Measurements from ENCODE around the gene SERPINA12.
"Not testable (repeated sequence)": the region's sequence is repeated elsewhere in the genome, so short reads cannot be mapped to it uniquely, and the experiment has no call there.

SERPINA12 gene

DNA sequence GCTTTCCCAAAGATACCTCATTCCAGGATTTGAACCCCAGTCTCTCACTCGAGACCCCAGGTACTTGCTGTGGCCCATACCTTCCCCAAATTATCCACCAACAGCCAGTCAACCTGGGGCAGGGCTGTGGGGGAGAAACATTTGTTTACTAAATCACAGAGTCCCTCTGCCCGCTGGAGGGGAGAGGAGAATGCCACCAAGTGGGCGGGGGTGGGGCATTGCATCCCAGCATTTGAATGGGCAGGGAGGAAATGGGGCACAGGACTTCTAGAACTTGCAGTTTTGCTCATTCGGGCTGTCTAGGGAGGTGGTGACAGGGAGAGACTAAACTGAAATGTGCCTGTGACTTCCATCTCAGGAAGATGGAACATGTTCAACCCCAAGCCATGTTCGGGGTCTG lies 22.4 kb downstream of the SERPINA12 start:
- DNase-seq, result no peak

DNA sequence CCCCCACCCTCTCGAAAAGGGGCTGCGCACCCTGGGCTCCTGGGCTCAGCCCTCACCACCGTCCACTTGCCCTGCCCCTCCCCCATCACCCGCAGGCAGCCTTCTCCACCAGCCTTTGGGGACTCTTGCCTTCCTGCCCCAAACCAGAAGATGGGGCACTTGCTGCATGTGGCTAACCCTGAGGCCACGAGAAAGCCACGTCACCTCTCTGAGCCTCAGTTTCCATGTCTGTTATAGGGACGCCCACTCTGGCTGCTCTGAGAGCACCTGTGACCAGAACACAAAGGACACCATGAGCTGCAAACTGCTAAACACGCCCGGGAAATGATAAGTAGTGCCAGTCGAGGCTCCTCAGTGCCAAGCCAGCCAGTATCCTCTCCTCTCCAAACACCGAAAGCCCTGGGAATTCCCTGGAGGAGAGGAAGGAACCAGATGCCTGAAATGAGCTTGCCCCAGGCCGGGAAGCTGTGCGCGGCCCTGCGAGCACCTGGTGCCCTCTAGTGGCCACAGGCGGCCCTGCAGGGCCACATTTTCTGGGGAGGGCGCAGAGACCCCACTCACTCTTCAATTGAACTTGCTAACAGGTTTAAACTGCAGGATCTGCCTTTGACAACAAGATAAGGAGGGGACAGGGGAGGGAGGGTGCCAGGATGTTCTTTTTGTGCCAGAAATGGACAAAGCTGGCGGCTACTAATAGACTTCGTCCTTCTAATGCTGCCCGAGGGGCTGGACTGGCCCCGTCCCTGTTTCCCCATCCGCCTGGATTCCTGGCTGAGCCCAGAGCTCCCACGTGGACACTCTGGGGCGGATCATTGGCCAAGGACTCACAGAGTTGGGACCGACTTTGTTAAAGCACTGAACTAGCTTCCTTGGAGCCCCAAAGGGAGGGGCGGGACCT lies 23.1 kb downstream of the SERPINA12 start:
- DNase-seq, result peak; percentile 54

DNA sequence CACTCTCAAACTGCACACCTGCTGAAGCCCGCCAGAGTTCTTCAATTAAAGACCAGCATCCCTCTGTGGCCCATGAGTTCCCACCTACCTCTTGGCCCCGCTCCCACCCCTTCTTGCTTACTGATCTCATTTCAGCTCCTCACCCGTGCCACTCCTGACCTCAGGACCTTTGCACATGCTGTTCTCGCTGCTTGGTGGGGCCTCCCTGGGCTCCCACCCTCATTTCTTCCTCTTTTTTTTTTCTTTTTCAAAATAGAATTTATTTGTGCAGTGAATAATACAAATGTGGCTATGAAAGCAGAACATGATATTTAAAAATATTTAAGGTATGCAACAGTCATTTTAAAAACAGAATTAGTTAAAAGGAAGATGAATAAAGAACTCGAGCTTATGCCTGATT lies 24.8 kb downstream of the SERPINA12 start:
- no peak for DNase-seq

DNA sequence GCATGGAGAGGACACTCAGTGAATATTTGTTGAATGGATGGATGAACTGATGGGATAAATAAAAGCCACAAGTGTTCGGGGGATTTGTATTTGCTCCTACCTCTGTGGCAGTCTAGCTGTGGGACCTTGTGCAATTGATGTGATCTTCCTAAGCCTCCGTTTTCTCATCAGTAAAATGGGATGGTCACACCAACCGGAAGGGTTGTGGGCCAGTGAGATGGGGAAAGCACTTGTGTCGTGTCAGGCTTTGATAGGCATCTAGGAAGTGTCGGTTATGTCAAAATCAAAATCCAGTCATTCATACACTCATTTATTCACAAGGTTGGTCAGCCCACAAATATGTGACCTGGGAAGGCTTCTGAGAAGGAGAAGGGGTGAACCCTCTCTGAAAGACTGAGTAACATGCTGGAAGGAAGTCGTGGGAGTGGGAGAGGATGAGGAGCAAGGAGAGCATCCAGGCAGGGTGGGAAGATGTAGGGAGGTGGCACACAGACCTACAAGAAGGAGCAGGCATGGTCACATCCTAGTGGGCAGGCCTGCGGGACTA lies 25.5 kb downstream of the SERPINA12 start:
- DNase-seq, result no peak

DNA sequence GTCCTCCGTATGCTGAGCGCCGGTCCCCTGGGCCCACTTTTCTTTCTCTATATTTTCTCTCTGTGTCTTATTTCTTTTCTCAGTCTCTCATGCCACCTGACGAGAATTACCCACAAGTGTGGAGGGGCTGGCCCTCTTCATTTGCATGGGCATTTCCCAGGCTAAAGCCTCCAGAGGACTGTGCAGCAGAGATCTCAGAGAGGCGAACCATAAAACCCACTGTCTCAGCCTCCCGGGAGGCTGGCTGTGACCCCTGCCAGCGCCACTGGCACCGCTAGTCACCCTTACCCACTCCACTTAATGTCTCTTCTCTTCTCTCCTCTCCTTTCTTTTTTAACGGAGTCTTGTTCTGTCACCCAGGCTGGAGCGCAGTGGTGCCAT lies 26.2 kb downstream of the SERPINA12 start:
- no peak for DNase-seq

DNA sequence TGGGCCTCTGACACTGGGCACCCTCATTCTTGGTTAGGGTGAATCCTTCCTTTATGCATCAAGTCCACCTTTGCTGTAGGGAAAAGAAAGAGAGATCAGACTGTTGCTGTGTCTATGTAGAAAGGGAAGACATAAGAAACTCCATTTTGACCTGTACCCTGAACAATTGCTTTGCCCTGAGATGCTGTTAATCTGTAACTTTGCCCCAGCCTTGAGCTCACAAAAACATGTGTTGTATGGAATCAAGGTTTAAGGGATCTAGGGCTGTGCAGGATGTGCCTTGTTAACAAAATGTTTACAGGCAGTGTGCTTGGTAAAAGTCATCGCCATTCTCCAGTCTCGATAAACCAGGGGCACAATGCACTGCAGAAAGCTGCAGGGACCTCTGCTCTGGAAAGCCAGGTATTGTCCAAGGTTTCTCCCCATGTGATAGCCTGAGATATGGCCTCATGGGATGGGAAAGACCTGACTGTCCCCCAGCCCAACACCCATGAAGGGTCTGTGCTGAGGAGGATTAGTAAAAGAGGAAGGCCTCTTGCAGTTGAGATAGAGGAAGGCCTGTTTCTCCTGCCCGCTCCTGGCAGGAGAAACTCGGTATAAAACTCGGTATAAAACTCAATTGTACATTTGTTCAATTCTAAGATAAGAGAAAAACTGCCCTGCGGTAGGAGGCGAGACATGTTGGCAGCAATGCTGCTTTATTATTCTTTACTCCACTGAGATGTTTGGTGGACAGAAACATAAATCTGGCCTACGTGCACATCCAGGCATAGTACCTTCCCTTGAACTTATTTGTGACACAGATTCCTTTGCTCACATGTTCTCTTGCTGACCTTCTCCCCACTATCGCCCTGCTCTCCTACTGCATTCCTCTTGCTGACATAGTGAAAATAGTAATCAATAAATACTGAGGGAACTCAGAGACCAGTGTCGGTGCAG lies 26.9 kb downstream of the SERPINA12 start:
- DNase-seq, result not testable (repeated sequence)

DNA sequence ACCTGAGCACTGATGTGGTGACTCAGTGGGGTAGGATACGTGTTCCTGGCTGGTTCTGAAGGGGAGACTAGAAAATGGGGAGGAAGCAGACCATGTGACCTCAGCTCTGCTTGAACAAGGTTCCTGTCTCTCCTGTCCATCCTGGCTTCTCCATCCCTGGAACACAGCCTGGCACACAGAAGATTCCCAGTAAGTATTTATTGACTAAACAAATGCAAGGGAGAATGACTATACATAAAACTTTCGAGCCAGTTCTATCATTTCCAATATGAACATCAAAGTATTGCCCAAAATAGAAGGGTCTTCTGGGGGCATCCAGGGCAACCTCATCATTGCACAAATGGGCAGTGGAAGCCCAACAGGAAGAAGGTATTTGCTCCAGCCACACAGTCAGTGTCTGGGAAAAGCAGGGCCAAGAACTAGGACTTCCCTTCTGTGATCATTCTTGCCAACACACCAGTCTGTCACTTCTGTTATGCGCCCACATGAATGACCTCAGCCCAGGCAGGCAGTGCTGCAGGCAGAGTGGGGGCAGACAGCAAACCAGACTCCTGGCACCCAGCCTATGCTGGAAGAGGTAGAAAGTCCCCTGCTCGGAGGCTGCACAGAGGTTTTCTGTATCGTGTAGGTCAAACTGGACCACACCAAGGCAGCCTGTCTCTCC lies 27.7 kb downstream of the SERPINA12 start:
- no peak for DNase-seq

DNA sequence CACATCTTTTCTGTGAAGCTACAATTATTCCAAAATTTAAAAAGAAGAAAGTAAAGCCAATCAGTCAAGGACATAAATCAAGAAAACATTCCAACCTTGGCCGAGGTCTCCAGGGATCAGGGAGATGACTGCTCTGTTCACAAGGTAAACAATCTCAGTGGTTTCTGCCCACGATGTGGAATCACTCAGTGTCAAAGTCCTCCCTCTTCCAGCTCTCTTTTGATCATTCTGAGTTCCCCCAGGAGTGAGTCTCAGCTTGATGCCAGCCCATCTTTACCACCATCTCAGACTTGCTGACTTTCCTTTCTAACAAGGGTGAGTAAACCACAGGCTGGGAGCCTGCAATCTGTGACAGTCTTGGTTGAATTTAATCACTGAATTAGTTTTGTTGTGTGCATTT lies 28.5 kb downstream of the SERPINA12 start:
- no peak for DNase-seq

DNA sequence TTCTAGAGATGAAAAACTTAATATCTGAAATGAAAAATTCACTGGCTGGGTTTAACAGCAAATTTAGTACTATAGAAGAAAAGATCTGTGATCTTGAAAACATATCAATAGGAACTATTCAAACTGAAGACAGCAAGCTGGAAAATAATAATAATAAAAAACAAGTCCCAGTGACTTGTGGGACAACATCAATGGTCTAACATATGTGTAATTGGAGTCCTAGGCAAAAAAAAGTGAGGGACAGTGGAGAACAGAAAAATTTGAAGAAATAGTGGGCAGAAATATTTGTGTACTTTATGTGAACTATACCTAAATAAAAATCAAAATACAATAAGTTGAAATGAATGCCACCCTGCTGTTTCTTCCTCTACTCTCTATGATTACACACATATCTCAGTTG lies 30.8 kb downstream of the SERPINA12 start:
- DNase-seq, result no peak

DNA sequence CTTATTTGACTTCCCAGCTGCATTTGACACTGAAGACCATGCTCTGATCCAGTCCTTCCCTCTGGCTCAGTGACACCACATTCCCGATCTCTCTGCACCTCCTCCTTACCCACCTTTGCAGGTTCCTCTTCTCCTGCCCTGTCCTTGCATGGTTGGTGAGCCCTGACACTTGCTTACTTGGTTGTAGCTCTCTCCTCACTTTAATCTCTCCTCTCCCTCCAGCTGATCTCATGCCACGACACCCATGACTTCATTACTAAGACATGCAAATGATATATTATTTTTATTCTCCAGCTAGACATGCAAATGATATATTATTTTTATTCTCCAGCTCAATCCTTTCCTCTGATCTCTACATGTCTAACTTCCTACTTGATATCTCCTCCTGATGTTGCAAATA lies 33.2 kb downstream of the SERPINA12 start, which contains the start of gene SERPINA9:
Gene SERPINA9 (minus strand): TSS at position 175 of the 400 bp plus-strand sequence. CDS start 6,357 bp downstream, outside the sequence.
- no peak for DNase-seq

DNA sequence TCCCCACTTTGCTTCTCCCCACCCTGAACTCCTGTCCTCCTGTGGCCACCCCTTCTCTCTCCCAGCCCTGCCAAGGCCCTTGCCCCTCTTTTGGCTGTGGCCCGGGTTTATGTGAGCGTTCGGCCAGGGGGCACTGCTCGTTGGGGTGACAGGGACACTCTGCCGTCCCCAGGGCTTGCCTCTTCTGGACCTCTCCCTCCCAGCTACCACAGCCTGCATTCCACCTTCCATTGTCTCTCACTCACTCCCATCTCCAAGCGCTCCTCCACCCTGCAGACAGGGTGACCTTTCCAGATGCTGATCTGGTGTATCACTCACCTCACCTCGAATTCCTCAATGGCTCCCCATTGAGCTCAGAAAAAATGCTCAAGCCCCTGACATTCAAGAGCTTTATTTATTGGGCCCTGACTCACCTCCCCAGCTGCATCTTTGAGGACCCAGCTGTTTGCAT lies 34.7 kb downstream of the SERPINA12 start:
- DNase-seq, result no peak

DNA sequence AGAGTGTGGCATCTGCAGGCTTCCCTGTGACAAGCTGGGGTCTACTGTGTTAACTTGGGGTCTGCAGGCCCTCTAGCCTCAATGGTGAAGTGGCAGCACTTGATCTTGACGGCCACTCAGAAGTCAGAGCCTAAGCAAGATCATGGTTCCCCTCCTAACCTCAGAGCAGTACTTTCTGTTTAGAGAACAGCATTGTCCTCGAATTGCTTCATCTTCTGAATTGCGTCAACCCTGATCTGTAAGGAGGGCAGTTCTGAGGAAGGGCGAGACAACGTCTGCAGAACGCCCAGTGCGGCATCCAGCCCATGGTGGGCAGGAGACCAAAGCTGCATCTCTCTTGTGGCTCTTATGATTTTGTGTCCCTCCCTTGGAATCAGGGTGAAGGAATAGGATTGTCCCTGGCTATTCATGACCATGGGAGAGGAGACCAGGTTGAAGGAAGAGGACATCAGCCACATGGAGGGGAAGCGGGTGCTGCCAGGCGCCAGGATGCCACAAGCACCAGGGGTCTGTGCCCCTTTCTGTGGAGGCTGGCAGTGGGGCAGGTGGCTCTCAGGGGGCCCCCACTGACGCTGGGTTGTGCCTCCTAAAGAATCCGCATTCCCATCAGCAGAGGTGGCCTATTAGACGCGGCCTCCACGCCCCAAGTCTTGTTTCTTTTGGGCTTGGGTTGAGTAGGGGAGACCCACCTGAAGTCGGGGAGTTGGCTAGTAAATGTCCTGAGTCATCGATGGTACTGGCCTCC lies 35.4 kb downstream of the SERPINA12 start:
- no peak for DNase-seq

DNA sequence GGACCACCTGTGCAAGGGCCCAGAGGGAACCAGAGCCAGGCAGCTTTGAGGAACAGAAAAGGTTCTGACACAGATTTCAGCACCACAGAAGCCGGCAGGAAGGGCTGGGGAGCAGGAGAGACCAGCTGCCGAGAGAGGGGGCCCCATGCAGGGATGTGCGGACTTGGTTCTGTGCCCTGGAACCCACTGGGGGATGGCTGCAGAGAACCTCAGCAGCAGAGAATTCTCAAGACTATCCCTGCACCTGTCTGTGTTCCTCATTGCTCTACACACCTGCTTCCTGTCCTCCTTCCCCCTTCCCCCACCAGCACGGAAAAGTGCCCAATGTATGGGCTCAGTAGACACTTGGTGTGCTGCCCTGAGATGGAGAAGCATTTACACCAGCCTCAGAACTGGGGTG lies 36.4 kb downstream of the SERPINA12 start:
- no peak for DNase-seq

DNA sequence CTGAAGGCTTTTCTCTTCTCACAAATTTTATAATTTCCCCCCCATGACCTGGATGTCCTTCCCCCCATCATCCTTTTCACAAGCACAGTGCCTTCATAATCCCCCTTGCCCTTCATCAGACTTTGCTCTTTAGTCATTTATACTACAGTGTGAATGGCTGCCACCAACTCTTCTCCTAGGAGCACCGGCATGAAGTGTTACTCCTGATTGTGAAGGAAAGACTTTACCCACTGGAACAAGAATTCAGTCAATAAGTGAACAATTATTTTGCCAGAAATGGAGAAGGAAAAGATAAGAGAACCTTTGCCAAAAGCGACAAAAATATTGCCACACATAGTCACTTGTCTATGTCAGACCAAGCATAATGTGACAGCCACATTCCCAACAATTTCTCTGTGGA lies 38.2 kb downstream of the SERPINA12 start:
- DNase-seq, result no peak

DNA sequence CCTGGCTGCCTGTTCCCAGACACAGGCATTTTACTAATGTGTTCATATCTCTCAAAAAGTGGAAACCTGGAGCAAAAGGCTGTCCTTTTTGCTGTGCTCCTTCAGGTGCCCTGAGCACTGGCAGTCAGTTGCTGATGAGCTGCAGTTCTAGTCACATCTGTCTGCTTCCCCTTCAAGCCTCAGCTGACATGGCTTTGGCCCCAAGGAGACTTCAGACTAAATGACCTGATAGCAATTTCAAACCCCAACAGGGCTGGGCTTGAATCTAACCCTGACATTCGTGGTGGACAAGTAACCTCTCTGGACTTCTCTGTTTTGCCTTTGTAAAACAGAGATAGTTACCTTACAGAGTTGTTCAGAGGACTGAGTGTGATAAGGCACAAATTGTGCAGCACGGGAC lies 39.0 kb downstream of the SERPINA12 start:
- no peak for DNase-seq

DNA sequence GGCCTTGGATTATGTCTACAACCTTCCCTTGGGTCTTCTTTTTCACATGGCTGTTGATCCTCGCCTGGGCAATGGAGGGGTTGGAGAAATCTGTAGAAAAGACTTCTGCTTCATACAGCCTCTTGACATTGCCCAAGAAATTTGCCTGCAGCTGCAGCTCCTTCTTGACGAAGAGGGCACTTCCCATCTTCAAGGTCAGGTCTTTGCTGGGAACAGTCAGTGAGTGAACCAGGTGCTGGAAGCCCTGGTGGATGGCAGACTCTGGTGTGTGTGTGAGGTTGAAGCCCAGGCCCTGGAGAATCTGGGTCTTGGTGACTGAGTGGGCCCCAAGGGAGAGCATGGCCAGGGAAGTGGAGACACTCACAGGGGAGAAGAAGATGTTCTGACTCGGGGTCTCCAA lies 40.0 kb downstream of the SERPINA12 start:
- no peak for DNase-seq

DNA sequence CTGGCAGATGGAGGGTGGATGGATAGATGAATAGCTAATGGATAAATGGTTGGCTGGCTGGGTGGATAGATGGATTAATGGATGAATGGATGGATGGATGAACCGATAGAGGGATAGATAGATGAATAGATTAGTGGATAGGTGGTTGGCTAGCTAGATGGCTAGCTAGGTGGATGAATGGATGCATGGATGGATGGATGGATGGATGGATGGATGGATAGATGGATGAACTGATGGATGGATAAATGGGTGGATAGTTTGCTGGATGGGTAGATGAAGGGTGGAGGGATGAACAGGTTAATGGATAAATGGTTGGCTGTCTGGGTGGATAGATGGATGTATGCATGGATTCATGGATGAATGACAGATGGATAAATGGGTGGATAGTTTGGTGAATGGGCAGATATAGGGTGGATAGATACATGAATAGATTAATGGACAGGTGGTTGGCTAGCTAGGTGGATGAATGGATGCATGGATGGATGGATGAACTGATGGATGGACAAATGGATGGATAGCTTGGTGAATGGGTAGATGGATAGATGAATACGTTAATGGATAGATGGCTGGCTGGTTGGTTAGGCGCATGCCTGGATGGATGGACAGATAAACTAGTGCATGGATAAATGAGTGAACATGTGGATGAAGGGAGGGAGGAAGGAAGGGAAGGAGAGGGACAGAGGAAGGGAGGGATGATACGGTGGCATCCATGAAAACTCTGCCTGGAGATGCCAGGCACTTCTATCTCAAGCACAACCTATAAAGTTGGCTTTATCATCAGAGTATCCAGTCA lies 41.3 kb downstream of the SERPINA12 start:
- no peak for DNase-seq

DNA sequence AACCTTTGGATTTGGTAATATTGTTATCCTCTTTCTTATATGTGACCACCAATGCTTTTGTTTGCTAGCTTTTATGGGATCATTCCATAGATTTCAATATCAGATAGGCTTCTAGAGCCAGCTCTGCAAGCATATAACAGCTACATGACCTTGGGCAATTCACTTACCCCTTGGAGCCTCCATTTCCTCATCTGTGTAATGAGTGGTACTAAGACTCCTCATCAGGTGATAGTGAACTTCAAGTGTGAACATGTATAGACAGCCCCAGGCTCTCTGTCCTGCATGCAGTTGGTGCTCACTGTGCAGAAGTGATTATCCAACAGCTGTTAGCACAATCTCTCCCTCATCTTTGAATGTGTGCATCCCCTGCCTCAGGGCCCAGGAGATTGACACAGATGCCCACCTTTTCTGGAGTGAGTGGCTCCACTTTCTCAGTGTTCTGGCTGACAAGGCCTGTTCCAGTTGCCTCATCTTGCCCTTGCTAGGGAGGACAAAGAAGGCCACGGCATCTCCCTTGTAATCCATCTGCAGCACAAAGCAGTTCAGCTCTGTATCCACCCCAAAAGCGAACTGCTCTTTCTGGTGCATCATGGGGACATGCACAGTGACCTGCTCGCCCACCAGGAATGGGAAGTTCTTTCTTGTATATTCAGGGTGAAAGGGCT lies 42.4 kb downstream of the SERPINA12 start:
- no peak for DNase-seq

DNA sequence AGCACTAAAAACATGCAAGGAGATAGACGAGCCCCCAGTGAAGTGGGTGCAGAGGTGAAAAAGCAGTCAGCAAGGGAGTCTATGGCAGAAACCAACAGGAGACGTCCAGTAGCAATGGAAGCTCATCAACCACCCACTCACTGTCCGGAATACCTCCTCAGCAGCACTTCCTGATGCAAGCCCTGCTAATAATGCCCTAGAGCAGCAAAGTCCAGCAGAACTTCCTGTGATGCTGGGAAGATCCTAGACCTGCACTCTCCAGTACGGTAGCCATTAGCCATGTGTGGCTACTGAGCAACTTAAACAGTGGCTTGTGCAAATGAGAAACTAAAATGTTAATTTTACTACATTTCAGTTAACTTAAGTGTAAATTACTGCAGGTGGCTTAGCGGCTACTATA lies 44.2 kb downstream of the SERPINA12 start:
- no peak for DNase-seq

DNA sequence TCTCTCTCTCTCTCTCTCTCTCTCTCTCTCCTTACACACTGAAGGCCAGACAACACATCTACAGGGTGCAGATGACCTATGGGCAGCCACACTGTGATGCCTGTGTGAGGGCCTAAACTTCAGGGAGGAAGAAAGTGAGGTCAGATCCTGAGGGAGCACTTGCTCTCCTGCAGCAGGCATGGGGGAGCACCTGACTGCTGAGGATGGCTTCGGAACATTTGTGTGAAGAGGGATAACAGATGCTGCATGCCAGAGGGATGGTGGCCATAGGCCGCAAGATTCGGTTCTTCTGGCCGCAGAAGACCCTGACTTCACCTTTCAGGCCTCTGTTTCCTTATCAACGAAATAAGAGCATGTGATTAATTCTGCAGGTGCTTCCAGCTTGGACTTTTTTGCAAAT lies 45.0 kb downstream of the SERPINA12 start:
- no peak for DNase-seq
